ENCODE measurements around the gene OXER1.
A peak's percentile ranks its signal among the peaks of the same experiment; 100 is the strongest.

Gene OXER1, protein sequence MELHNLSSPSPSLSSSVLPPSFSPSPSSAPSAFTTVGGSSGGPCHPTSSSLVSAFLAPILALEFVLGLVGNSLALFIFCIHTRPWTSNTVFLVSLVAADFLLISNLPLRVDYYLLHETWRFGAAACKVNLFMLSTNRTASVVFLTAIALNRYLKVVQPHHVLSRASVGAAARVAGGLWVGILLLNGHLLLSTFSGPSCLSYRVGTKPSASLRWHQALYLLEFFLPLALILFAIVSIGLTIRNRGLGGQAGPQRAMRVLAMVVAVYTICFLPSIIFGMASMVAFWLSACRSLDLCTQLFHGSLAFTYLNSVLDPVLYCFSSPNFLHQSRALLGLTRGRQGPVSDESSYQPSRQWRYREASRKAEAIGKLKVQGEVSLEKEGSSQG

DNA sequence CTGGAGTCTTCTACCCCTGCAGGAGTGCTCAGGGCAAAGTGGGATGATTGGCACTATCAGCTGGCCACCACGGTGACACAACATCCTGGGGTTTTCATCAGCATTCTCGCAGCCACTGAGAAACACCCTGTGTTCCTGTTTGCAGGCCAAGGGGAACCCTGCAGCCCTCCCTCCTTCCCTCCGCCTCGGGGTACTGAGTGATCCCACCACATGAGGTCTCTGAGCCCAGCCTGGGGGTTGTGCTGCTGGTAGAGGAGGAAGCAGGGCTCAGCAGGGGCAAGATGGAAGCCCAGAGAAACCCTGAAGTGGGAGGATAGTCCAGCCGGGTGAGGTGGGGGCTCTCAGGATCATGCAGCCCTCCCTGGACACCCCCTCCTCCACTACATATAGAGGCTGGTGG, at the start of gene OXER1:
TSS of gene OXER1 (minus strand) at position 40 of the 400 bp plus-strand sequence. CDS start 73 bp downstream, outside the sequence.
- DNase-seq (ENCODE audit: low spot score): no peak

DNA sequence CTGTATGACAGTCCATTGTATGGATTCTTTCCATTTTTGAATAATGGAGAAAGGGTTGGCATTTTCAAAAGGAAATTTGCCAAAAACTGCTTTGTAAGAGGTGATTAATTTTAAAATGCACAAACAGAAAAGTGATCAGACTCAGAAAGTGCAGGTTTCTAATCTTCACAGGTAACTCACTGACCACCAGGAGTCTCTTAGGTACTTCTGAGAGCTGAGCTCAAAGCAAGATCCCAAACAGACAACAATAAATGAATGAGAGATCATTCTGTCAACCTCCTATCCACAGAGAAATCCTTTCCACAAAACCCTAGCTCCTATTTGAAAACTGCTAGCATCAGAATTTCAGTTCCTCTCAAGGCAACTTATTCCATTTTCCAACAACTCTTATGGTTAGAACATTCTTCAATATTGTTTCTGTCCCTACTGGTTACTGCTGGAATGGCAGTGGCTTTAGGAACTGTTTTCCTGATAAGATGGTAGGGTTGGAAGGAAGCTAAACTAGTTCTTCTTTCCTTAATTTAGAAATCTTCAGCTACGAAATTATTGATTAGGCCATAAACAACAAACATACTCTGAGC, 49.1 kb upstream of the OXER1 start:
- no peak for DNase-seq (ENCODE audit: low spot score)

DNA sequence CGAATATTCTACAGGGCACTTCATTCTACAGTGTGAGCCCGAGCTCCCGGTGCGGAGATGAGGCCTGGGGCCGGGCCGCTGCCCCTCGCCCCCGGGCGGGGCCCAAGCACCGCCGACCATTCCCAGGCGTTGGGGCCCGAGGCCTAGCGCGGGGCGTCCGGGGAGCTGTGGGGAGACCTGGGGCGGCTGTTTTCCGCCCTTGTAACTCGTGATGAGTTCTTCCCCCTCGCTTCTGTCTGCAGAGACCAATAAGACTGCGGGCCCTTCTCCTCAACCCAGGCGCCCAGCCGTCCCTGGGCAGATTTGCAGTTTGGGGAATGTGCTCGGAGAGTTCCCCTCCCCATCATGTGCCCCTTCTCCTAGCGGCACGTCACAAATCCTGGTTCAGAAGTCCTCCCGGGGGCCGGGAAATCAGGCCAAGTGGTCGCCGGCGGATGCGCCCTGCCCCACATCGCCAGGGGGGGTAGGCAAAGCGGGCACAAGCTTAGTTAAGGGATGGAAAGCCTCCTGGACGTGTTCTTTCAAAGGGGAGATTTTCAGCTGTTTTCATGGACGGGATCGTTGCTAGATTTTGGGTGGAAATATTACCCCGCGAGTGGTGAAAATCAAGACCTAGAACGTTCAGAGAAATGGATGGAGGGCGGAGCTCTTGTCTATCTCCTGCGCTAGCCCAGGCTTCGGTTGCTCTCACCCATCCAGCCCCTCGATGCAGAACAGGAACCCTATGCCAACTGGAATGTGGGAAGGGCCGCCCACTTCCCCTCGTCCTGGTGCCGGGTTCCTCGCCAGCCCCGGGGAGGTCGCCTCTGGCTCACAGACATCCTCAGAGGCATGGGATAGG, 47.3 kb upstream of the OXER1 start:
- DNase-seq (ENCODE audit: low spot score): peak; percentile 82

- peak; percentile 98 for DNase-seq (ENCODE audit: low spot score)
Observed at GRCh38 chr2:42810121-42810970, 46.4 kb upstream of the OXER1 start.

DNA sequence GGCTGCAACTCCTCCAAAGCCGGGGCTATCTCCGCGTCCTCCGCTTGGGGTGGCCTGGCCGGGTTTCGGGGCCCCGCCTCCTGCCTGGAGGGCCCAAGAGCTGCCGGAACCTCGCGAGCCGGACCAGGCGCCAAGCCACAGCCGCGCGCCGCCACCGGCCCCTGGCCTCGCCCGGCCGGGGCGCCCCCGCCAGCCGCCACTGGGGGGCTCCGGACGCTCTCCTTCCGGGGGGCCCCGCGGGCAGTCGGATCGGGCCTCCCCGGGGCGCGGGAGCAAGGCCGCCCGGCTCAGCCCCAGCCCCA, 45.8 kb upstream of the OXER1 start:
- peak; percentile 95 for DNase-seq (ENCODE audit: low spot score)

- no peak for DNase-seq (ENCODE audit: low spot score)
Observed at GRCh38 chr2:42809131-42809818, 45.3 kb upstream of the OXER1 start.

DNA sequence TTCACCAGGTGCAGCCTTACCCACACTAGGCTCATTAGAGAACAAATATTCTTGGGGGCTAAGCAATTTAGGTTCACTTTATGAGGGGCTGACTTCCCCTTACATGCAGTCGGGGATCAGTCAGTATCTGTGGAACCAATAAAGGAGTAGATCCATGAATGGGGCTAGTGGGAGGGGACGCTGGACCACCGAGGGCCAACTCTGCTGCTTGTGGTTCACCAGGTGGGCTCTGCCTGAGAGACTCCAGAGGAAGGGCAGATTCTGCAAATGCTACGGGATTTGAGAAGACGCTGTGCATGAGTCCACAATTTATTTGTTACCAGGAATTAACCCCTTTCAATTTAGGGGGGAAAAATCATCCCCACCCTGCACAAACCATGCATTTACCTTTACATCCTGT, 44.4 kb upstream of the OXER1 start:
- DNase-seq (ENCODE audit: low spot score): no peak

DNA sequence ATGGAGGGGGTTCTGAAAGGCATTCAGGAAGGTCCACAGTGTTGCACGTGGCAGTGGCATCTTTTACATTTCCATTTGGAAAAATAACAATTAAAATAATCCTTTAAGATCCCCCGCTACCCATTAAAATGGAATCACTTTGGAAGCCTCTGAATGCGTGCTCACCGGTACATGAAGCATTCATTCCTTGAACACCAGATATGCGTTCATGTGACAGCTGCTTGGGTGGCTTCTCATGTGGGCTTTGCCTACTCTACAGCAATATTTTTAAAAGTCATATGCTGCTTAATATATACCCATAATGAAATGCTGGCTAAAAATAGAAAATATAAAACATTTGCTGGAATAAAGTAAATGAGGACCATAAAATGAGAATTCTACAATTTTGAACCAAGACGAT, 42.9 kb upstream of the OXER1 start:
- no peak for DNase-seq (ENCODE audit: low spot score)

DNA sequence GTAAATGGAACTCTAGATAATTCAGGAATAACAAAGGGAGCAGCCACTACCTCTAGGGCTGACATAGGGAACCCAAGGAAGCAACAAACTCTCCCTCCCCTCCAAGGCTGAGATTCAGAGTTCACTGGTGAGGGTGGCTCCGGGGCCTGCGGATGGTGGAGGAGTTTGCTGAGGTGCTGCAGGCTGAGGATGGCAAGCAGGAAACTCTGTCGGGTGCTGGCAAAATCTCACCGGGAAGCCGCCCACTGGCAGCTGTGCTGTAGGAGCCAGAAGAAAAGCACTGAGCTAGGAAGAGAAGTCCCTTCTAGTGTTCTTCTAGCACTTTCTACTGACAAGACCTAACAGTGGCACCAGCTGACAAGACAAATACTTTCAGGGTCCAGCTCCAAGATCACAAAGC, 41.0 kb upstream of the OXER1 start:
- DNase-seq (ENCODE audit: low spot score): no peak

DNA sequence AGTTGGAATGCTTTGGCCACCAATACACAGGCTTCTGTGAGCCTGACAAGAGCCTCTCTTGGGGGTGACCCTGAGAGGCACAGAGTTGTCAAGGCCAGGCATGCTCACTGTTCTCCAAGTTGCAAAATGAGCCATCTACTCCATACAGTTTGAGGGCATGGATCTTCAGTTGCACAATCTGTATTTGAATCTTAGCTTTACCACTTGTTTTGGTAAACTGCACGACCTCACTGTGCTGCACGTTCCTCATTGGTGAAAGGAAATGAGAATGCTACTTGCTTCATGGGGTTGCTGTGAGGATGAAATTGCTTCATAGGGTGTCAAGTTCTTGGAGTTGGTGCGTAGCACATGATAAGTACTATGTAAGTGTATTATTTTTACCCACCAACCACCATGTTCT, 40.4 kb upstream of the OXER1 start:
- DNase-seq (ENCODE audit: low spot score): no peak

DNA sequence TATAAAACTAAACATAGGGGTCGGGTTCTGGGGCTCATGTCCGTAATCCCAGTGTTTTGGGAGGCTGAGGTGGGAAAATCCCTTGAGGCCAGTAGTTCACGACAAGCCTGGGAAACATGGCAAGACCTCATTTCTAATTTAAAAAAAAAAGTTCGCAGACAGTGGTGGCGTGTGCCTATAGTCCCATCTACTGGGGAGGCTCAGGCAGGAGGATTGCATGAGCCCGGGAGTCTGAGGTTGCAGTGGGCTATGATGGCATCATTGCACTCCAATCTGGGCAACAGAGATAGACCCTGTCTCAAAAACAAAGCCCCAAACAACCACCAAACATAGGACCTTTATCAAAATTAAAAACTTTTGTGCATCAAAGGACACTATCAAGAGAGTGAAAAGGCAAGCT, 38.2 kb upstream of the OXER1 start:
- no peak for DNase-seq (ENCODE audit: low spot score)

DNA sequence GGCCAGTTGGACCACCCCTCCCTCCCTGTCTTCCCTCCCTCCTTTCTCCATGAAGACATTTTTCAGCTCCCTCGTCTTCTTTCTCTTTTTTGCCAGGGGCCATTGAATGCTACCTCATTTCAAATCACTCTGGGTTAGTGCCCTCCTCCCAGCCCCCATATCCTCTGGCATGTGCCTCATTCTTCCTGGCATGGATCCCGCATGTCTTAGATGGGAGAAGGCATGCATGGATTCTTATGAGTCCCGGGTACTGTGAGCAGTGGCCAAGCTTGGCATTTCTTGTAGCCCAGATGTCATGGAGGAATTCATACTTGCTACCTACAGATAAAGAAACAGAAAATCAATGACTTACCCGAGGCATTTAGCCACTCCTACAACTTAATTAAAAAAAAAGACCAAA, 37.4 kb upstream of the OXER1 start:
- no peak for DNase-seq (ENCODE audit: low spot score)

- no peak for DNase-seq (ENCODE audit: low spot score)
Observed at GRCh38 chr2:42800981-42801380, 37.0 kb upstream of the OXER1 start.

GRCh38 chr2:42800461-42800962, 36.6 kb upstream of the OXER1 start:
- DNase-seq (ENCODE audit: low spot score): no peak

- no peak for DNase-seq (ENCODE audit: low spot score)
Observed at GRCh38 chr2:42799881-42800280, 35.9 kb upstream of the OXER1 start.

DNA sequence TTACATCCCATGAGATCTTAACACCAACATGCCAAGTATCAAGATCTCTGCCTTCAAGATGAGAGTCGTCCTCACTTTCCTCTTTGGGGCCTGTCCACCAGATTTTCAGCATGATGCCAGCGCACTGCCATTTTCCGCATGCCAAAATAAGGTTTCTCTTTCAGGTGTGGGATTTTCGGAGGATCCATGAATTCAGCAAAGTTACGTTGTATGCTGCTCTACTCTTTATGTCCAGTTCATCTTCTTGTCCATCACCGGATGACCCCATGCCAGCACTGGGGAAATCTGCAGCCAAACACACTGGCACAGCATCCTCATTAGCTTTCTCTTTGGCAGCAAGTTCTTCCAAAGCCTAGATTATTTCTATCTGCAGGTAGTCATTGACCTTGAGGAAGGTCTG, 33.3 kb upstream of the OXER1 start:
- no peak for DNase-seq (ENCODE audit: low spot score)

- DNase-seq (ENCODE audit: low spot score): no peak
Observed at GRCh38 chr2:42796427-42797248, 32.7 kb upstream of the OXER1 start.

- DNase-seq (ENCODE audit: low spot score): no peak
Observed at GRCh38 chr2:42795841-42796301, 31.9 kb upstream of the OXER1 start.

DNA sequence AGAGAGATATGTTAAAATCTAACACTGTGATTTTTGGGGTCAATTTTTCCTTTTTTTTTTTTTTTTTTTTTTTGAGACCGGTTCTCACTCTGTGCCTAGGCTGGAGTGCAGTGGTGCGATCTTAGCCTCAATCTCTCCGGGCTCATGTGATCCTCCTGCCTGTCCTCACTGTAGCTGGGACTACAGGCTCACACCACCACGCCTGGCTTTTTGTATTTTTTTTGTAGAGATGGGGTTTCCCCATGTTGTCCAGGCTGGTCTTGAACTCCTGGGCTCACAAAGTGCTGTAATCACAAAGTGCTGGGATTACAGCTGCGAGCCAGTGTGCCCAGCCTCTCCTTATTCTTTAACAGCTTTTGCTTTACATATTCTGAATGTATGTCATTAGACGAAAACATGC, 31.3 kb upstream of the OXER1 start:
- DNase-seq (ENCODE audit: low spot score): no peak

DNA sequence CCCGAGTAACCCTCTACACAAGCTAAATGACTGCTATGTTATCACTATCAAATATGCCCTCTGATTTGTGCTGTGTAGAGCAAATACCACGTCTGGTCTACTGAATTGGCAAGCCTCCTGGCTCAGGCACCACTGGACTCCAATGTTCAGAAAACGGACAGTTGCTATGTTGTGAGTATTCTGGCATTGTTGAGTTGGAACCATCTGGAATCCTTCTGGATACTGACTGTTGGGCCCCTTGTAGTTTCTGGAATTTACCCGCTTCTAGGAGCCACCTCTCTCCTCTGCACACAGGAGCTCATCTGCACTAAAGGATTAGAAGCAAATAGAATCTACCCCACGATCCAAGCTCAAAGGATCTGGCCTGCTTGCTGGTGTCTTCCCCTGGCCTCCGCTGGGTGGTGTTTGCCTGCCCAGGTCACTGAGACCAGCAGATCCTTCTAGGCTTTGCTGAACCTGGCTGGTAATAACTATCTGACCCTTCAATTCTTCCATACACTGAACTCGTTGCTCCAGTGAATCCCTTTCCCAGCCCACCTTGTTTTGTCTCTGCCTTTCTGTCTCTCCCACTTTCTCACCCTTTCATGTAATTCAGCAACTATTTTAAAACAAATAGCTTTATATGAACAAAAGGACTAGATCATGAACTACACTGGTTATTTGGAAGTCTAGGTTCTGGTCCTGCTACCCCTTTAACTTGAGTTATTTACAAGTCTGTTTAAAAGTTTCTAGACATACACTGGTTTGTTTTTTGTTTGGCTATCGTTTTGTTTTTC, 30.5 kb upstream of the OXER1 start:
- DNase-seq (ENCODE audit: low spot score): no peak
